Nephron (organoid): ENCODE data around the gene STAP2.

Experiments used
- H3K27ac Mint-ChIP-seq, 3 experiments: 2 replicates each; pipeline ENCODE4 v1.8.0; 2020; ENCODE audit warnings: mixed read lengths in 3 of 3, mild to moderate bottlenecking in 2 of 3, moderate library complexity in 1 of 3
- H3K27me3 Mint-ChIP-seq: 2 replicates; pipeline ENCODE4 v1.8.0; 2021; ENCODE audit warnings: low read depth, mild to moderate bottlenecking, moderate library complexity, mixed read lengths
- H3K36me3 Mint-ChIP-seq: 2 replicates; pipeline ENCODE4 v1.8.0; 2020; ENCODE audit warnings: low read depth, mixed read lengths
- H3K4me1 Mint-ChIP-seq: 2 replicates; pipeline ENCODE4 v1.8.0; 2020; ENCODE audit warnings: mixed read lengths
- H3K4me3 Mint-ChIP-seq, 3 experiments: 2 replicates each; pipeline ENCODE4 v1.8.0; 2020; ENCODE audit warnings: mild to moderate bottlenecking in 3 of 3, mixed read lengths in 3 of 3, moderate library complexity in 2 of 3
- H3K9me3 Mint-ChIP-seq: 2 replicates; pipeline ENCODE4 v1.8.0; 2020; ENCODE audit warnings: mixed read lengths
- TF ChIP-seq, protein P1 (sequence below), 3 experiments: fragments of 200-600 bp; sonication (generic); IDR thresholded peaks; one replicate each; pipeline ENCODE4 v1.5.0; 2021; ENCODE audit warnings: antibody characterized with exemption in 3 of 3; ENCODE audit not compliant: unreplicated experiment in 3 of 3

STAP2 gene

GRCh38 chr19:4359627-4360000, 21.0 kb upstream of the STAP2 start:
- Mint-ChIP-seq H3K27ac (no peak overlapping the region), H3K9me3 (no peaks in the 10 kb centered on the region), H3K4me1 (peaks cover 8% of the 10 kb centered on the region), H3K4me3 (no peak overlapping the region), H3K27me3 (no peaks in the 10 kb centered on the region), H3K36me3 (peaks cover 13% of the 10 kb centered on the region)
- TF ChIP-seq, protein P1, sequence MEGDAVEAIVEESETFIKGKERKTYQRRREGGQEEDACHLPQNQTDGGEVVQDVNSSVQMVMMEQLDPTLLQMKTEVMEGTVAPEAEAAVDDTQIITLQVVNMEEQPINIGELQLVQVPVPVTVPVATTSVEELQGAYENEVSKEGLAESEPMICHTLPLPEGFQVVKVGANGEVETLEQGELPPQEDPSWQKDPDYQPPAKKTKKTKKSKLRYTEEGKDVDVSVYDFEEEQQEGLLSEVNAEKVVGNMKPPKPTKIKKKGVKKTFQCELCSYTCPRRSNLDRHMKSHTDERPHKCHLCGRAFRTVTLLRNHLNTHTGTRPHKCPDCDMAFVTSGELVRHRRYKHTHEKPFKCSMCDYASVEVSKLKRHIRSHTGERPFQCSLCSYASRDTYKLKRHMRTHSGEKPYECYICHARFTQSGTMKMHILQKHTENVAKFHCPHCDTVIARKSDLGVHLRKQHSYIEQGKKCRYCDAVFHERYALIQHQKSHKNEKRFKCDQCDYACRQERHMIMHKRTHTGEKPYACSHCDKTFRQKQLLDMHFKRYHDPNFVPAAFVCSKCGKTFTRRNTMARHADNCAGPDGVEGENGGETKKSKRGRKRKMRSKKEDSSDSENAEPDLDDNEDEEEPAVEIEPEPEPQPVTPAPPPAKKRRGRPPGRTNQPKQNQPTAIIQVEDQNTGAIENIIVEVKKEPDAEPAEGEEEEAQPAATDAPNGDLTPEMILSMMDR (IDR thresholded peaks at IDR 0.05; ENCODE audit: unreplicated experiment in 3 of 3), result no peak

DNA sequence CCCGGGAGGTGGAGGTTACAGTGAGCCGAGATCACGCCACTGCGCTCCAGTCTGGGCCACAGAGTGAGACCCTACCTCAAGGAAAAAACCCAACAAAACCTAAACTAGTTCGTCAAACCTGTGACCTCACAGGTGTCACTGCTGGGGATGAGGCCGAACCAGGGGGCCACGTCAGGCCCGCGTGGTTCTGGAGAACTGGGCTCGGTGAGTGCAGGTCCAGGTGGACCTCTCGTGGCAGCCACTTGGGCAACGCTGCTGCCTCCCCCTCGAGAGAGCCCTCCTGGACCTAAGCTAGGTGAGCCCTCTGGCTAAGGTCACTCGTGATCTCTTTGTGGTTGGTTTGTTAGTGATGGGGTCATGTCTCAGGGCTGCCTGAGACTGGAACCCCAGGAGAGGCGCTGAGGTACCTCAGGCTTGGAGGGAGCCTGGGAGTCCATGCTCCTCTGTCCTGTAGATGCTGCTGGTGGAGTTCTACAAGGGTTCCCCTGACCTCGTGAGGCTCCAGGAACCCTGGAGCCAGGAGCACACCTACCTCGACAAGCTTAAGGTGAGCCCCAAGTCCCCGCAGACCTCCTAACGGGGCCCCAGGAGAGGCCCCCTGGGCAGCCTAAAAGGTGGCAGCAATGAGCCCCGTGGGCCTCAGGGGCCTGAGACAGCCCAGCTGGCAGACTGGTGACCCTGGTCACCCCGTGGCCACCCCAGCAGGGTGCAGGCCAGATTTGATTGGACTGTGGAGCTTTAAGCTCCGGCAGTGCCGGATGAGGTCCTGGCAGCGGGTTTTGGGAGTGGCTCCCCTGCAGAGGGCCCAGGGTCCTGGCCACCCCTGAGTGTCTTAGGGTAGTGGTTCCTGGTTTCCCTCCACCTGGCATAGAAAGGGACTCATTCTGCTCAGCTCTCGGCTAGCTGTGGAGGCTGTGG, 20.3 kb upstream of the STAP2 start:
- H3K27me3 Mint-ChIP-seq, result no peaks in the 10 kb centered on the region
- H3K9me3 Mint-ChIP-seq, result no peaks in the 10 kb centered on the region
- H3K36me3 Mint-ChIP-seq, result peaks cover 13% of the 10 kb centered on the region
- no peak overlapping the region for H3K27ac Mint-ChIP-seq
- TF ChIP-seq, protein P1 (IDR thresholded peaks at IDR 0.05; ENCODE audit: unreplicated experiment in 3 of 3), result no peak
- peaks cover 8% of the 10 kb centered on the region for H3K4me1 Mint-ChIP-seq
- H3K4me3 Mint-ChIP-seq, result no peak overlapping the region

GRCh38 chr19:4357921-4358326, 19.3 kb upstream of the STAP2 start:
- Mint-ChIP-seq H3K36me3 (peaks cover 10% of the 10 kb centered on the region), H3K4me3 (no peak overlapping the region), H3K27me3 (no peaks in the 10 kb centered on the region), H3K27ac (no peak overlapping the region), H3K4me1 (peaks cover 8% of the 10 kb centered on the region), H3K9me3 (no peaks in the 10 kb centered on the region)
- TF ChIP-seq, protein P1 (IDR thresholded peaks at IDR 0.05; ENCODE audit: unreplicated experiment in 3 of 3), result no peak

DNA sequence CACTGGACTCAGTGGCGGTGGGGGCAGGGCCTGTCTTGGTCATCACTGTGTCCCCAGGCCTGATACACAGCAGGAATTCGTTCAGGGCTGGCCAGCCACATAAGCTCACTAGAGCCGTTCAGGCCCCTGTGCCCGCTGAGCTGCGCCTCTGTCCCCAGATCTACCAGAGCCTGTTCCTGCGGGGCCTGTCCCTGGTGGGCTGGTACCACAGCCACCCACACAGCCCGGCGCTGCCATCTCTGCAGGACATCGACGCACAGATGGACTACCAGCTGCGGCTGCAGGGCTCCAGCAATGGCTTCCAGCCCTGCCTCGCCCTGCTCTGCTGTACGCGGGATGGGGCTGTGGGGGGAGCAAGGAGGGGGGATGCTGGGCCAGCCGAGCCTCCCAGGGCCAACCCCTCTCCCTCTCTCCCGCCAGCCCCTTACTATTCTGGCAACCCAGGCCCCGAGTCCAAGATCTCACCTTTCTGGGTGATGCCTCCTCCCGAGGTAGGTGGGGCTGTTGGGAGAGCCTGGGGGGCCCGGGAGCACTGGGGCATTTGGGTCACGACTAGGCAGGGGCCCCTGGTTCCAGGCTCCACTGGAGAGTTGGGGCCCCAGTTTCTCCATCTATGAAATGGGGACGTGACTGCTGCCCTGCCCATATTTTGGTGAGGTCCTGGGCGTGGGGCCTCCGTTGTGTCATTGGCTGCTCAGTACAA, 18.6 kb upstream of the STAP2 start:
- Mint-ChIP-seq H3K36me3 (peaks cover 10% of the 10 kb centered on the region), H3K27ac (no peak overlapping the region), H3K4me3 (no peak overlapping the region), H3K9me3 (no peaks in the 10 kb centered on the region), H3K4me1 (peaks cover 8% of the 10 kb centered on the region), H3K27me3 (no peaks in the 10 kb centered on the region)
- TF ChIP-seq, protein P1 (IDR thresholded peaks at IDR 0.05; ENCODE audit: unreplicated experiment in 3 of 3), result no peak

DNA sequence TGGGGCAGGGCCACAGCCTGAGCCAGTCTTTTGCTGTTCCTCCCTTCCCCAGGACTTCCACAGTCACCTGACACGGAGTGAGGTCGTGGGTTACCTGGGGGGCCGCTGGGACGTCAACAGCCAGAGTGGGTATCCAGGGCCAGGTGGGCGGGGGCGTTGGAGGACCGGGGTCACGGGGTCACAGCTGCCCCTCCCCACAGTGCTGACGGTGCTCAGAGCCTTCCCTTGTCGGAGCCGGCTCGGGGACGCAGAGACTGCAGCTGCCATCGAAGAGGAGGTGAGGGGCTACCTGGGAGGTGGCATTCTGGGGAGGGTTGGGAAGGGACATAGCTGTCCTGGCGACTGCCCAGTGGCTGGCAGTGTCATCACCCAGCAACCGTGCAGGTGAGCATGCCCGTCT, 16.3 kb upstream of the STAP2 start:
- H3K36me3 Mint-ChIP-seq, result peaks cover 8% of the 10 kb centered on the region
- H3K9me3 Mint-ChIP-seq, result no peaks in the 10 kb centered on the region
- H3K27me3 Mint-ChIP-seq, result no peaks in the 10 kb centered on the region
- no peak overlapping the region for H3K27ac Mint-ChIP-seq
- H3K4me3 Mint-ChIP-seq, result no peak overlapping the region
- TF ChIP-seq, protein P1 (IDR thresholded peaks at IDR 0.05; ENCODE audit: unreplicated experiment in 3 of 3), result no peak
- no peaks in the 10 kb centered on the region for H3K4me1 Mint-ChIP-seq
